Activated CD4-positive, alpha-beta T cell treated with anti-CD3 and anti-CD28 coated beads for 24 hours (primary cell): ENCODE data around the gene HIVEP3.

Experiments used
- DNase-seq, 2 donors: peaks; one replicate each; pipeline ENCODE4 v3.0.0-alpha.2; 2020; ENCODE audit warnings: low read depth in 2 of 2

The HIVEP3 gene

GRCh38 chr1:41652384-41653265 lies 266.1 kb downstream of the HIVEP3 start:
- no peak for DNase-seq

GRCh38 chr1:41650028-41650880 lies 268.5 kb downstream of the HIVEP3 start:
- DNase-seq, result no peak

GRCh38 chr1:41649396-41650027 lies 269.2 kb downstream of the HIVEP3 start:
- no peak for DNase-seq

GRCh38 chr1:41648844-41649243 lies 269.9 kb downstream of the HIVEP3 start:
- DNase-seq, result no peak

GRCh38 chr1:41648230-41648629 lies 270.5 kb downstream of the HIVEP3 start:
- no peak for DNase-seq

GRCh38 chr1:41647221-41648135 lies 271.2 kb downstream of the HIVEP3 start:
- no peak for DNase-seq

GRCh38 chr1:41646186-41646585 lies 272.5 kb downstream of the HIVEP3 start:
- DNase-seq, result no peak

- no peak for DNase-seq
Measured at GRCh38 chr1:41645062-41645461, 273.7 kb downstream of the HIVEP3 start.

GRCh38 chr1:41642922-41643821 lies 275.6 kb downstream of the HIVEP3 start:
- no peak for DNase-seq

- no peak for DNase-seq
Measured at GRCh38 chr1:41641941-41642527, 276.7 kb downstream of the HIVEP3 start.

- DNase-seq, result peak in 1 of 2 donors; percentile 33
Measured at GRCh38 chr1:41641475-41641814, 277.3 kb downstream of the HIVEP3 start.

- DNase-seq, result no peak
Measured at GRCh38 chr1:41640756-41641474, 277.8 kb downstream of the HIVEP3 start.

- DNase-seq, result no peak
Measured at GRCh38 chr1:41640141-41640751, 278.5 kb downstream of the HIVEP3 start.

- peak; percentile 41 to 47 for DNase-seq
Measured at GRCh38 chr1:41639332-41639936, 279.3 kb downstream of the HIVEP3 start.

- no peak for DNase-seq
Measured at GRCh38 chr1:41638086-41639024, 280.4 kb downstream of the HIVEP3 start.

- no peak for DNase-seq
Measured at GRCh38 chr1:41637367-41637766, 281.4 kb downstream of the HIVEP3 start.

- DNase-seq, result no peak
Measured at GRCh38 chr1:41633764-41634163, 285.0 kb downstream of the HIVEP3 start.
